ENCODE results near the gene GRAMD1A.

DNA sequence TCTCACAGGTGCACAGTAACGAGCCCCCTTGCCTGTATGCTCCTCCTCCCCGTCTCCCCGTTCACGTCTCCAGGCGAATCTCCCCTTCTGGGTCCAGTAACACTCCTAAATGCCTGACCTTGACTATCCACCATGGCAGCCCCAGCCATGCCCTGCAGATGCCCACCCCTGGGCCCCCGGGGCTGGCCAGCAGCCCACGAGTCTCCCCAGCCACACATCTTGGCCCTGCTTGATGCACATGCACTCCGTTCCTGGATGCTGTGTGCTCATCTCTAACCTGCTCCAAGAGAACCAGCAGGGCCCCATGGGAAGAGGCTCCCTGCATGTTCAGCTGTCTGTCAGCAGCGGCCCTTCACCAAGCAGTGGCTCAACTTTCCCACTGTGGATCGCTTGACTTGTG lies 73.4 kb downstream of the GRAMD1A start:
- TF ChIP-seq CTCF (IDR thresholded peaks at IDR 0.05) = no peak
- TF ChIP-seq POLR2A (IDR thresholded peaks at IDR 0.05) = no peak
